Activated naive CD8-positive, alpha-beta T cell treated with anti-CD3 and anti-CD28 coated beads, Interleukin-2, amount 50 U/mL, for 24 hours (primary cell): ENCODE results near the gene SYCE3.

Experiments used
- ATAC-seq: fragments of 150-1000 bp; cut with Tn5 transposase; one replicate; pipeline ENCODE4 v1.10.0; 2021
- DNase-seq: peaks from one replicate; pipeline ENCODE4 v3.0.0; 2021
- H3K27ac Mint-ChIP-seq: one replicate; pipeline ENCODE4 v1.8.0; 2021; ENCODE audit warnings: mild to moderate bottlenecking, mixed read lengths
- H3K27me3 Mint-ChIP-seq: one replicate; pipeline ENCODE4 v1.8.0; 2021; ENCODE audit warnings: mixed read lengths
- H3K36me3 Mint-ChIP-seq: one replicate; pipeline ENCODE4 v1.8.0; 2021; ENCODE audit warnings: low read depth, mixed read lengths
- H3K4me1 Mint-ChIP-seq: one replicate; pipeline ENCODE4 v1.8.0; 2021; ENCODE audit warnings: mixed read lengths
- H3K4me3 Mint-ChIP-seq: one replicate; pipeline ENCODE4 v1.8.0; 2021; ENCODE audit warnings: mild to moderate bottlenecking, moderate library complexity, mixed read lengths
- H3K9me3 Mint-ChIP-seq: one replicate; pipeline ENCODE4 v1.8.0; 2021; ENCODE audit warnings: mixed read lengths

The SYCE3 gene

DNA sequence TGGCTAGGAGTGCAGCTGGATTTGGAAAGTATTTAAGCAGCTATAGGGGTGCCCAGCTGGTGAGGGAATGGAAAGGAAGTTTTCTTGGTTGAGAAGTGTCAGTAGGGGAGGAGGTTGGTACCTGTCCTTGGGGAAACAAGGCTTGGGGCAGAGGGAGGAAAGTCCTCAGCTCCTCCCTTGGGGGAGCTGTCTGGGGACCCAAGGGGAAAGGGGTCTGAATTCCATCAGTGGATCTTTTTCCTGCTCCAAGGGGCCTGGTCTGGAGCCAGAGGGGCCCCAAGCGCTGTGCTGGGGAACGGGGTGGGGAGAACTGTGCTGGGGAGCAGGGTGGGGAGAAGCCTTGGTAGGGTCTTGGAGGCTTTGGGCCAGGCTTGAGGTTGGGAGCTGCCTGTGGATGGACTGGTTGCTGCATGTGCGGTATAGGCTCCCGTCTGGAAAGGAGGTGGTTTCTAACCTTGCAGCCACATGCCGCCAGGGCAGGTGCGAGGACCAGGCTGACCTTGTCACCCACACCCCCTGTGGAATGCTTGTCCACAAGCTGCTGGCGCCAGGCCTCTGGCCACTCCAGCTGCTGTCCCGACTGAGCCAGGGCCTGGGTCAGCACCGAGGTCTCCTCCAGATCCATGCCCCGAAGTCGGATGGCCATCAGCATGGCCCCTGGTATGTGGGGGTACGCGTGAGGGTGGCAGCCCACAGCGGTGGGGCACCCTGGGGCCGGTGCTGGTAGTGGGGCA, 33.9 kb downstream of the SYCE3 start:
- DNase-seq: no peak

DNA sequence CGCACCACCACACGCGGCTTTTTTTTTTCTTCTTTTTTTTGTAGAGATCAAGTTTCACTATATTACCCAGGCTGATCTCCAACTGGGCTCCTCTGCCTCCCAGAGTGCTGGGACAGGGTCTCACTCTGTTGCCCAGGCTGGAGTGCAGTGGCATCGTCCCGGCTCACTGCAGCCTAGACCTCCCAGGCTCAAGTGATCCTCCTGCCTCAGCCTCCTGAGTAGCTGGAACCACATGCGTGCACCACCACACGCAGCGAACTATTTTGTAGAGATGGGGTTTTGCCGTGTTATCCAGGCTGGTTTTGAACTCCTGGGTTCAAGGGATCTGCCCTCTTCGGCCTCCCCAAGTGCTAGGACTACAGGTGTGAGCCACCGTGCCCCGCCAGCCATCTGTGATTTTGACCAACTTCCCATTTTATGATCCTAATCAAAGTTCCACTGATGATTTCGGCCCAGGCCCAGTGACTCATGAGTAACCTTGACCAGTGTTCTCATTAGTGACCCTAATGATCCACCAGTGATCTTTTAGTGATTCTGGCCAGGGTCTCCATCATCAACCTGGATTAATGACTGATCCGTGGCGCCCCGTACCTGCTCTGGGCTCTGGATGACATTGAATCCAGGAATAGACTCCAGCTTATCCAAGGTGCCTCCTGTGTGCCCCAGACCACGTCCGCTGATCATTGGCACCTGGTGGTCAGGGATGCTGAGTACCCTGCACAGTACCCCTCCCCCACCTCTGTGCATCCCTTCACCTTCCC, 34.6 kb downstream of the SYCE3 start:
- Mint-ChIP-seq H3K4me3 (peak overlapping the region; percentile 79), H3K27me3 (no peaks in the 10 kb centered on the region), H3K27ac (peak overlapping the region; percentile 81), H3K9me3 (no peaks in the 10 kb centered on the region), H3K4me1 (peaks cover 42% of the 10 kb centered on the region), H3K36me3 (peaks cover 14% of the 10 kb centered on the region)
- DNase-seq: no peak
- ATAC-seq: no peak

More for the DNA sequence above, 33.9 kb downstream of the SYCE3 start:
- H3K4me1 Mint-ChIP-seq: peaks cover 43% of the 10 kb centered on the region
- H3K4me3 Mint-ChIP-seq: peak overlapping the region; percentile 79
- H3K27me3 Mint-ChIP-seq: no peaks in the 10 kb centered on the region
- H3K27ac Mint-ChIP-seq: peak overlapping the region; percentile 69
- peaks cover 12% of the 10 kb centered on the region for H3K36me3 Mint-ChIP-seq
- ATAC-seq: no peak
- H3K9me3 Mint-ChIP-seq: no peaks in the 10 kb centered on the region

DNA sequence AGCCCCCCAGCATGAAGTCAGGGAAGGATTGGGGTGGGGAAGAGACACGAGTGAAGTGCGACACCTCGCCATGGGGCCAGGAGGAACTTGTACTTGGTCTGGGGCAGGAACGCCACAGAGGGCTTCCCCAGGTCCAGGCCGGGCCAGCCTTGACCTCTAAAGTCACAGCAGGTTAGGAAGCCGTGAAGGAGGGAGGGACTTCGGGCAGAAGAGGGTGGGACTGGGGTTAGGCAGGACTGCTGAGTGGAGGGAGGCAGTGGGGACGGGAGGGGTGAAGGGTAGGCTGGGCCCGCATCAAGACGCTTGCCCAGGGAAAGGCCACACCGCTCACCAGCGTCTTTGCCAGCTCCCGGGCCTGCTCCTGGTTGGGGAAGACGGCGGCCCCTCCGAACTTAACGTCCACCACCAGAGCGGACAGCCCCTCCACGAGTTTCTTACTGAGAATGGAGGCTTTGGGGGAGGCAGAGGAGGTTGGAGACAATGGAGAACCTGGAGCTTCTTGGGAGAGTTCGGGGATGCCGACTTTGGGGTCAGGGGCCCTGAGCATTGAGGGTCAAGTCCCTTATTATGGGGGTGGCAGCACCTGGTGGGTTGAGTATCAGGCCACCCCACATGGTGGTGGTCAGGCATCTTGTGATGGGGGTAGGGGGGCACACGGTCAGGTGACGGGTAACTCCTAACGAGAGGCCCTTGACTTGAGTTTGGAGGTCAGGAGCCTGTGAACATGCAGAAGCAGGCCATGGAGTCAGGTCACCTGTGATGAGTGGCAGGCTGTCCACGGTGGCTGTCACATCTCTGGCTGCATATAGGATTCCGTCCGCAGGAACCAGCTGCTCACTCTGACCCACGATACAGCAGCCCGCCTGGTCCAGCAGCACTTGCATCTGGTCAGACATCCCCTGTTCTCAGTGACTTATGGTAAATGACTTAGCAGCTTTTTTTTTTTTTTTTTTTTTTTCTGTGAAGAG, 35.6 kb downstream of the SYCE3 start:
- Mint-ChIP-seq H3K36me3 (peaks cover 14% of the 10 kb centered on the region), H3K27ac (peak overlapping the region; percentile 81), H3K27me3 (no peaks in the 10 kb centered on the region), H3K4me3 (peak overlapping the region; percentile 79), H3K9me3 (no peaks in the 10 kb centered on the region), H3K4me1 (peaks cover 35% of the 10 kb centered on the region)
- DNase-seq: peak; percentile 68
- peak; percentile 8 for ATAC-seq

DNA sequence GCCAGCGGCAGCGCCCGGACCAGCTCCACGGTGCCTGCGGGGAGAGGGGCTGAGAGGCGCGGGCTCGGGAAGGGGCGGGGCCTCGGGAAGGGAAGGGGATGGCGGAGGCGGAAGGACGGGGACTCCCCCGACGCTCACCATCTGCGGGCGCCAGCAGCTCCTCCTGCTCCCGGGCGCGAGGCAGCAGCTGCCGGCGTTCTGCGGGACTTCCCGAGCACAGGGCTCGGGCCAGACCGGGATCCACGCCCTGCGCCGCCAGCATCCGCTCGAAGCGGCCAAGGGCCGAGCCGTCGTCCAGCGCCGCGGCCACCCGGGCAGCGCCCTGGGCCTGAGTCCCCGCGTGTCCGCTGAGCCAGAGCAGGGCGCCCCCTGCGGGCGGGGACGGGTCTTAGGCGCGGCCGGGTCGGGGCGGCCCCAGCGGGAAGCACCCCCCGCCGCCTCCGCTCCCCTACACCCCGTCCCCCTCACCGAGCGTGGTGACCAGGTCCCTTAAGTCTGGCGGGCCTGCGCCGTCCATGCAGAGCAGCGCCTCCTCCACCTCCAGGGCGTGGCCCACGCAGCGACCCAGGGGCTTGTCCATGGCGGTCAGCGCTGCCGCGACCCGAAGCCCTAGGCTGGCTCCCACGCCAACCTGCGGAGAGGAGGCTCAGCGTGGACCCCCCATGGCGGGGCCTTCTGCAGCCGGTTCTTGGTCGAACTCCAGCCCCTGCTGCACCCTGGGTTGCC, 36.4 kb downstream of the SYCE3 start:
- H3K36me3 Mint-ChIP-seq: peaks cover 14% of the 10 kb centered on the region
- DNase-seq: peak; percentile 91

DNA sequence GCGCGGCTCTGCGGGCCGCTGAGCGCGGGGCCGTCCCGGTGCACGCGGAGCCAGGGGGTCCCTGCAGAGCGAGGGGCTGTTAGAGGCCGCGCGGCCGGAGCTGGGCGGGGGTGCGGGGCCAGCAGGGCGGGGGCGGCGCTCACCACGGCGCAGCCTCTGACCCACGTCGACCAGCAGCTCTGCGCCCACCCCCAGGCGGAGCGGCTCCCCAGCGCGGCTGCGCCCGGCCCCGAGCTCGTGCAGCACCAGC, 36.9 kb downstream of the SYCE3 start:
- Mint-ChIP-seq H3K4me3 (peak overlapping the region; percentile 88), H3K36me3 (peaks cover 17% of the 10 kb centered on the region)

More for the DNA sequence above, 36.4 kb downstream of the SYCE3 start:
- Mint-ChIP-seq H3K4me3 (peak overlapping the region; percentile 79), H3K4me1 (peaks cover 35% of the 10 kb centered on the region), H3K9me3 (no peaks in the 10 kb centered on the region), H3K27ac (peak overlapping the region; percentile 81), H3K27me3 (no peaks in the 10 kb centered on the region)
- peak; percentile 33 for ATAC-seq

DNA sequence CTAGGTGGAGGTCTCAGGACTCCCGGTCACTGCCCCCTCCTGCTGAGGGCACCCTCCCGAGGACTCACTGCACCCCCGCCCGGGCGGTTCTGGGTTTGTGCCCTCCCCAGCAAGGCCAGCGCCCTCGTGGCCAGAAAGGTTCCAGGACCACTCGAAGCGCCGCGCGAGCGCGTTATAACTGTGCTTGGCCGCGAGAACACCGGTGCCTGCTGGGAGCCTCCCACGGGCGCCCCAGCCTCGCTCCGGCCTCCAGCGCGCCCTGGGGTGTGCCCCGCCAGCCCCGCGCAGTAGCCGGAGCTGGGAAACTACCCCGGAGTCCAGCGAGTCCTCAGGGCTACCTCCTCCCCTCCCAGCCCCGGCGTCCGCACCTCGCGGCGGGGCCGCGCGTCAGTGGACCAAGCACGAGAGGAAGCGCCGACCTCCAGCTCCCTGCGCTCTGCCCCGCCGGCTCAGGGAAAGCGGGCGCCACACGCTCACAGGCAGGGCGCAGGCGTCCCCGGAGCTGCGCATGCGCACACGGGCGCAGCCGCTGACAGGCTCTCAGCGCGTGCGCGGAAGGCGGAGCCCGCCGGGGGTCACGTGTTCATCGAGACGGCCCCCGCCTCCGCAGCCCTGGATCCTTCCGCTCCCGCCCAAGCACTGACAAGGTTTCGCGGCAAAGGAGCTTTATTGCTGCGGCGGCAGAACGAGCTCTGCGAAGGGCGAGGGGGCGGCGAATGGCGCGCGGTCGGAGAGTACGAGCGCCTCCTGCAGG, 37.4 kb downstream of the SYCE3 start, which contains the start of gene SCO2:
Gene SCO2, minus strand, starts transcription at position 495 of the 754 bp plus-strand sequence. CDS start 1,187 bp downstream, outside the sequence.
- ATAC-seq (peak; percentile 60), DNase-seq (peak; percentile 99)
- H3K4me3 Mint-ChIP-seq: peak within 1 kb of the TSS; percentile 88
- peaks cover 17% of the 10 kb centered on the region for H3K36me3 Mint-ChIP-seq
- peak within 1 kb of the TSS; percentile 87 for H3K27ac Mint-ChIP-seq
- peaks cover 33% of the 10 kb centered on the region for H3K4me1 Mint-ChIP-seq
- H3K9me3 Mint-ChIP-seq: no peaks in the 10 kb centered on the region
- no peaks in the 10 kb centered on the region for H3K27me3 Mint-ChIP-seq

More for the DNA sequence above, 36.9 kb downstream of the SYCE3 start:
- H3K27ac Mint-ChIP-seq: peak overlapping the region; percentile 79
- H3K4me1 Mint-ChIP-seq: peaks cover 33% of the 10 kb centered on the region
- no peaks in the 10 kb centered on the region for H3K9me3 Mint-ChIP-seq
- no peaks in the 10 kb centered on the region for H3K27me3 Mint-ChIP-seq
- DNase-seq (no peak), ATAC-seq (no peak)

DNA sequence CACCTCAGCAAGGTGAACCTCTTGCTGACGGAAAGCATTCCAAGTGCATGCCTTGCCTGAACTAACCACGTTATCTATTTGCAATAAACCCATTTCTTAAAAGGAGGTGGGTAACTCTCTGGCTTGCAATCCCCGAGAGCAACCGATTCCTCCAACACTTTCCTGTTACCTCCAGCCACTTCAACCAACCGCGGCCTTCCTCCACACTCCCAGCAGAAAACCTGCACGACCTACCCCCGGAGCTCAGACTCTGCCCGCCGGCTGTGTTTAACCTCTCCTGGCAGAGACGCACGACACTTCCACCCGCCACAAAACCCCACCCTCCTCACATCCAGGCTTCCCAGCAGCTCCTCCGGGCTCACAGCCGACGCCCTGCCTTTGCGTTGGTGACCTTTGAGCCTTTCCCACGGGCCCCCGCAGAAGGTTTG, 38.0 kb downstream of the SYCE3 start:
- Mint-ChIP-seq H3K36me3 (peaks cover 20% of the 10 kb centered on the region), H3K27me3 (no peaks in the 10 kb centered on the region), H3K27ac (peak overlapping the region; percentile 87), H3K4me3 (peak overlapping the region; percentile 88), H3K9me3 (no peaks in the 10 kb centered on the region), H3K4me1 (peaks cover 33% of the 10 kb centered on the region)
- ATAC-seq (no peak), DNase-seq (no peak)

DNA sequence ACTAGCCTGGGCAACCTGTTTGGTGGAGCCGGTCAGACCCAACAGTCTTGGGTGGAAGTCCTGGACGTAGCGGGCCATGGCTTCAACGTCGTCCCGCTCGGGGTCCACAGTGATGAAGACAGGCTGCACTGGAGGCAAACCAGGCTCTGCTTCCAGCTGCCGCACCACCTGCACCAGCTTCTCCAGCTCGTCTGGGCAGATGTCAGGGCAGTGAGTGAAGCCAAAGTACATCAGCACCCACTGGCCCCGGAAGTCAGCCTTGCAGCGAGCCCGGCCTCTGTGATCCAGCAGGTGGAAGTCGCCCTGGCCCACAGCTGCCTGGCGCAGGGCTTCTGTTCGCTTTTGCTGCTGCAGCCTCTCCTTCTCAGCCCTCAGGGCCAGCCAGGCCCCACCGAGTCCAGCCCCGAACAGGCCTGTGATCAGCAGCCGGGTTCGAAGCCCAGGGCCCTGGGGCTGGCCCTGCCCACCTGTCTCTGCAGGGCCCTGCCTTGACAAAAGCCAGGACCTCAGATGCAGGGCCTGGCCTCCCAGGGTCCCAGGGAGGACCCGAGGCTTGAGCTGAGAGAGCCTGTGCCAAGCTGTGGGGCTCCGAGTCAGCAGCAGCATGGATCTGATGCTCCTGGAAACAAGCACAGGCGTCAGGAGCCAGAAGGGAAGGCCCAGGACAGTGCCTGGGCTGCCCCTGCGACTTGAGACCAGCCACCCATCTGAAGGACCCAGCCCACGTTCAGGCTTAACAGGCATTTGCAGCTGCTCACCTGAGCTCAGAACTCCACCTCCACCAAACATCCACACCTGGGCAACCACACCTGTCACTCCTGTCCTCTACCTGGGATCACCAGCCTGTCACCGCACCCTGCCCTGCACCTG, 38.7 kb downstream of the SYCE3 start:
- Mint-ChIP-seq H3K4me1 (peaks cover 33% of the 10 kb centered on the region), H3K9me3 (no peaks in the 10 kb centered on the region), H3K36me3 (peaks cover 22% of the 10 kb centered on the region), H3K27me3 (no peaks in the 10 kb centered on the region), H3K4me3 (peak overlapping the region; percentile 88), H3K27ac (peak overlapping the region; percentile 87)
- DNase-seq (no peak), ATAC-seq (no peak)

DNA sequence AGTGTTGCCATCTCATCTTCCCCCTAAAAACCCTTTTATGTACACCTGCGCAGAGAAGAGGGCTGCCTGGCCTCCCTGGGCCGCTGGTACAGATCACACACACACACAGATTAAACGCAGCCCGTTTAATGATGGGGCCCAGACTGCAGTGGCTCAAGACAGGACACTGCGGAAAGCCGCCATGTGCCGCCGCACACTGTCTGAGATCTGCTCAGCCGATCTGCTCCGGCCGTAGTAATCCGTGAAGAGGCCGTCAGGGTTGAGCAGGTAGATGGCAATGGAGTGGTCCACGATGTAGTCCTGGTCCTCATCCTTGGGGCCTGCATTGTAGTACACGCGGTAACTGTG, 39.3 kb downstream of the SYCE3 start:
- no peak overlapping the region for H3K27ac Mint-ChIP-seq
- DNase-seq (no peak), ATAC-seq (no peak)
- H3K4me3 Mint-ChIP-seq: peak overlapping the region; percentile 36
- H3K4me1 Mint-ChIP-seq: peaks cover 30% of the 10 kb centered on the region
- H3K27me3 Mint-ChIP-seq: no peaks in the 10 kb centered on the region
- H3K36me3 Mint-ChIP-seq: peaks cover 20% of the 10 kb centered on the region
- H3K9me3 Mint-ChIP-seq: no peaks in the 10 kb centered on the region

DNA sequence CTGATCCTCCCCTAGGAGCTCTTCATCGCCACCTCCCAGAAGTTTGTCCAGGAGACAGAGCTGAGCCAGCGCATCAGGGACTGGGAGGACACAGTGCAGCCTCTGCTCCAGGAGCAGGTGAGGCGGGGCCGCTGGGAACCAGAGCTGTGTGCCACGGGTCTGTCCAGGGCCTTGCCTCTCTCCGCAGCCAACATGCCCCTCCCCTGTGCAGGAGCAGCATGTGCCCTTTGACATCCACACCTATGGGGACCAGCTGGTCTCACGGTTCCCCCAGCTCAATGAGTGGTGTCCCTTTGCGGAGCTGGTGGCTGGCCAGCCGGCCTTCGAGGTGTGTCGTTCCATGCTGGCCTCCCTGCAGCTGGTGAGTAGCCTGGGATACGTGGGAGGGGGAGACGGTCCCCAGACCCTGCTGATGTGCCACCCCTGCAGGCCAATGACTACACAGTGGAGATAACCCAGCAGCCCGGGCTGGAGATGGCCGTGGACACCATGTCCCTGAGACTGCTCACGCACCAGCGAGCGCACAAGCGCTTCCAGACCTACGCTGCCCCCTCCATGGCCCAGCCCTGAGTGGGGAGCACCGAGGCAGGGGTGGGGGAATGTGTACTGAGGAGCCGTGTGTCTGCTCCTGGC, 39.8 kb downstream of the SYCE3 start:
- DNase-seq (no peak), ATAC-seq (no peak)
- no peaks in the 10 kb centered on the region for H3K9me3 Mint-ChIP-seq
- peaks cover 25% of the 10 kb centered on the region for H3K4me1 Mint-ChIP-seq
- H3K36me3 Mint-ChIP-seq: peaks cover 17% of the 10 kb centered on the region
- H3K27ac Mint-ChIP-seq: no peak overlapping the region
- no peaks in the 10 kb centered on the region for H3K27me3 Mint-ChIP-seq
- peak overlapping the region; percentile 36 for H3K4me3 Mint-ChIP-seq

DNA sequence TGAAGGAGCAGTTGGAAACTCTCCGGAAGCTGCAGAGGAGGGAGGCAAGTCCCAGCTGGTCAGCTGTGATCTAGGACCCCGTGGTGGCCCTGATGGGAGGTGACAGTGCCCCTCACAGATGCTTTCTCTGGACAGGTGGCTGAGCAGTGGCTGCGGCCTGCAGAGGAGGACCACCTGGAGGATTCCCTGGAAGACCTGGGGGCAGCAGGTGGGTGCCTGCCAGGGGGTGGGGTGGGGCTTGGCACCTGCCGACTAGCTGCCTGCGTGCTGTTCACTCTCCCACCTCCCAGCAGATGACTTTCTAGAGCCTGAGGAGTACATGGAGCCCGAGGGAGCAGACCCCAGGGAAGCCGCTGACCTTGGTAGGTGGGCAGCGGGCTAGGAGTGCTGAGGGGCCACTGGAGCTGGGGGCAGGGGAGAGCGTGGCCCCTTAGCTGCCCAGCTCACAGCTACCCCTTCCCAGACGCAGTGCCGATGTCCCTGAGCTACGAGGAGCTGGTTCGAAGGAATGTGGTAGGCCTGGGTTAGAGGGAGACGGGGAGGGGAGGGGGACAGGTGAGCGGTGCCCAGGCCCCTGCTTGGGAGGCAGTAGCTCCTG, 40.4 kb downstream of the SYCE3 start:
- Mint-ChIP-seq H3K4me1 (peaks cover 19% of the 10 kb centered on the region), H3K27ac (no peak overlapping the region), H3K27me3 (no peaks in the 10 kb centered on the region), H3K9me3 (no peaks in the 10 kb centered on the region), H3K36me3 (peaks cover 21% of the 10 kb centered on the region), H3K4me3 (no peak overlapping the region)
- ATAC-seq: no peak
- no peak for DNase-seq

DNA sequence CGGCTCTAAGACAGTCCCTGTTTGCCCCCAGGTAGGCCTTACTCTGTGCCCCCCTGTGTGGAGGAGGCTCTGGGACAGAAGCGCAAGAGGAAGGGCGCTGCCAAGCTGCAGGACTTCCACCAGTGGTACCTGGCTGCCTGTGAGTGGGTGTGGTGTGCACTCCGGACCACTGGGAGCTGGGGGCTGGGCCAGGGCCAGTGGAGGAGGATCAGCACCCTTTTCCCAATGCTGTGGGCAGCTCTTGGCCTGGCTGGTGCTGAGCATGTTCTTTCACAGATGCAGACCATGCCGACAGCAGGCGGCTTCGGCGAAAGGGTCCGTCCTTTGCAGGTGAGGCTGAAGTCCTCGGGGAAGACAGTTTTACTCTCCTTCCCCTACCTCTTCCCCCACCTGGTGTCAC, 41.0 kb downstream of the SYCE3 start:
- Mint-ChIP-seq H3K36me3 (peaks cover 25% of the 10 kb centered on the region), H3K27ac (no peak overlapping the region), H3K27me3 (no peaks in the 10 kb centered on the region), H3K4me3 (no peak overlapping the region), H3K9me3 (no peaks in the 10 kb centered on the region), H3K4me1 (peaks cover 13% of the 10 kb centered on the region)
- ATAC-seq (no peak), DNase-seq (no peak)
